Raji (cell line): ENCODE measurements around the gene ANKS4B.

ENCODE experiments used
- POLR2A ChIP-seq: IDR thresholded peaks from 2 replicates; pipeline ENCODE4 v1.6.1; 2011; ENCODE audit warnings: low read depth, low read length, control low read depth; ENCODE audit not compliant: insufficient read depth

Gene ANKS4B, protein sequence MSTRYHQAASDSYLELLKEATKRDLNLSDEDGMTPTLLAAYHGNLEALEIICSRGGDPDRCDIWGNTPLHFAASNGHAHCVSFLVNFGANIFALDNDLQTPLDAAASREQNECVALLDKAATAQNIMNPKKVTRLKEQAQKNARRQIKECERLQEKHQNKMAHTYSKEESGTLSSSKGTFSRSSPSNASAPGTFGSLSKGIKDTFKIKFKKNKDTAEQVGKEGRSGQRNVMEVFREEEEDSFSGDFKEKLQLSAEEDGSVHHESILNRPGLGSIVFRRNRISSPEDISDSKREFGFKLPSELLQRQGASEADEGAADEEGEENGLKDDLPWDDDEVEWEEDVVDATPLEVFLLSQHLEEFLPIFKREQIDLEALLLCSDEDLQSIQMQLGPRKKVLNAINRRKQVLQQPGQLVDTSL

DNA sequence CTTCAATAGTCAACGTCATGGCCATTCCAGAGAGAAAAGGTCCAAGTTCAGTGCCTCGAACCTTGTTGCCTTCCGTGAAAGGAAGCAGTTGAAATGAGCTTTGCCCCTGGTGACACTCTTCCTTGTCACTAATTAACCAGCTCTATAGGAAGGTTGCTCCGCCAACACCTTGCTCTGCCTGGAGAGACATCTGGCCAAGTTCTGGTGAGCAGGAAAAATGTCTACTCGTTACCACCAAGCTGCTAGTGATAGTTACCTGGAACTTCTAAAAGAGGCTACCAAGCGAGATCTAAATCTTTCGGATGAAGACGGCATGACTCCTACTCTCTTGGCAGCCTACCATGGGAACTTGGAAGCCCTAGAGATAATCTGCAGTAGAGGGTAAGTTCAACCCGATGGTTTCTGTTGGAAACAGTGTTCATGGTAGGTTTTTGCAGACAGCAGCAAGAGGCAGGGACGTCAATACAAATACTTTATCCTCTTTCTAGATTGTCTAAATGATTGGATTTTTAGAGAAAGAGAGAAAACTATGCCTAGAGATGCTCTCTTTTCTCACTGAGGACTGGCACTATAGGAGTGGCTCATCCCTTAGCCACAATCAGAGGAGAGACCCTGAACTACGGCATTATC is at the start of gene ANKS4B:
TSS of gene ANKS4B (plus strand) at position 179 of the 630 bp plus-strand sequence. CDS start at position 218, 39 bp downstream.
- TF ChIP-seq POLR2A: no peak

GRCh38 chr16:21183995-21184394 is 49.5 kb upstream of the ANKS4B start:
- TF ChIP-seq POLR2A: no peak

DNA sequence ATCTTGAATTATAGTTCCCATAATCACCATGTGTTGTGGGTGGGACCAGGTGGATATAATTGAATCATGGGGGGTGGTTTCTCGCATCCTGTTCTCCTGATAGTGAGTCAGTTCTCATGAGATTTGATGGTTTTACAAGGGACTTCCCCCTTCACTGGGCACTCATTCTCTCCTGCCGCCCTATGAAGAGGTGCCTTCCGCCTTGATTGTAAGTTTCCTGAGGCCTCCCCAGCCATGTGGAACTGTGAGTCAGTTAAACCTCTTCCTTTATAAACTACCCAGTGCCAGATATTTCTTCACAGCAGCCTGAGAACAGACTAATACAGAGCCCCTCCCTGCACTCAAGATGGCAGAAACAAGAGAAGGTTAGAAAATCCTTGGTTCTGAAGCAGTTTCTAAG is 48.7 kb upstream of the ANKS4B start:
- TF ChIP-seq POLR2A: no peak

DNA sequence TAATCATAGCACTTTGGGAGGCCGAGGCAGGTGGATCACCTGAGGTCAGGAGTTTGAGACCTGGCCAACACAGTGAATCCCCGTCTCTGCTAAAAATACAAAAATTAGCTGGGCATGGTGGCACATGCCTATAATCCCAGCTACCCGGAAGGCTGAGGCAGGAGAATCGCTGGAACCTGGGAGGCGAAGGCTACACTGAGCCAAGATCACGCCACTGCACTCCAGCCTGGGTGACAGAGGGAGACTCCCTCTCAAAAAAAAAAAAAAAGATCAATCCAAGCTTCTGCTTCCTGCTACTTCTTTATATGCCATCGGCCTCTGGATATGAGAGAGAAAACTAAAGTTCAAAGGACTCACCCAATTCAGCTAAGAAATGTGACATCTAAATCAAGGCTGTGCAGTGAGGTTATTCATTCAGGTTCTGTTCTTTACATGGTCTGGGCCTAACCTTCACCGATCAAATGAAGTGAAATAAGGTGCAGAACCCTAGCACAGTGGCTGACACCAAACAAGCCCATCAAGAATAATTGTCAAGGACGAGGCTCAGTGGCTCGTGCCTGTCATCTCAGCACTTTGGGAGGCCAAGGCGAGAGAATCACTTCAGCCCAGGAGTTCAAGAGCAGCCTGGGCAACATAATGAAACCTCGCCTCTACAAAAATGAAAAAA is 47.7 kb upstream of the ANKS4B start:
- TF ChIP-seq POLR2A: no peak

DNA sequence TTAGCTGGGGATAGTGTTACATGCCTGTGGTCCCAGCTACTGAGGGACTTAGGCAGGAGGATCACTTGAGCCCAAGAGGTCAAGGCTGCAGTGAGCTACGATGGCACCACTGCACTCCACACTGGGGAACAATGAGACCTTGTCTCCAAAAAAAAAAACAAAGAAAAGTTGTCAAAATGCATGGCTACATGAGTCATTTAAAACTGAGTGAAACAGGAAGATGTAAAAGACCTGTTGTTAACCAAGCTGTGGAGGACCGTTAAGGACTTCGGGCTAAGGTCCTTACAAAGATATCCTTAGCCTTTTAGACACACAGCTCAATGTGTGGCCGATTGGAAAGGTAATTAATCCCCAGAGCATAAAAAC is 47.2 kb upstream of the ANKS4B start:
- TF ChIP-seq POLR2A: no peak

DNA sequence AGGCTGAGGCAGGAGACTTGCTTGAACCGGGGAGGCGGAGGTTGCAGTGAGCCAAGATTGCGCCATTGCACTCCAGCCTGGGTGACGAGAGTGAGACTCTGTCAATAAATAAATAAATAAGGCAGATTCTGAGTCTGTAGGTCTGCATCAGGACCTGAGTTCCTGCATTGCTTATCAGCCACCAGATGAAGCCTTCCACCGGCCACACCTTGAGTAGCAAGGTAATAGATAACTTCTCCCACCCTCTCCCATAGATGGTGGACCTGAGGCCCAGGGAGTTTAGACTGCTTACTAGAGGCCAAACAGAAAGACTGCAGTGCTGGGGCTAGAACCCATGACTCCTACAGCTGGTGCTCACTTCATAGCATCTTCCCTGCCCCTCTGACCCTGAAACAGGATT is 44.2 kb upstream of the ANKS4B start:
- no peak for TF ChIP-seq POLR2A

GRCh38 chr16:21190013-21190412 is 43.5 kb upstream of the ANKS4B start:
- TF ChIP-seq POLR2A: no peak

GRCh38 chr16:21190599-21190998 is 42.9 kb upstream of the ANKS4B start:
- TF ChIP-seq POLR2A: no peak

DNA sequence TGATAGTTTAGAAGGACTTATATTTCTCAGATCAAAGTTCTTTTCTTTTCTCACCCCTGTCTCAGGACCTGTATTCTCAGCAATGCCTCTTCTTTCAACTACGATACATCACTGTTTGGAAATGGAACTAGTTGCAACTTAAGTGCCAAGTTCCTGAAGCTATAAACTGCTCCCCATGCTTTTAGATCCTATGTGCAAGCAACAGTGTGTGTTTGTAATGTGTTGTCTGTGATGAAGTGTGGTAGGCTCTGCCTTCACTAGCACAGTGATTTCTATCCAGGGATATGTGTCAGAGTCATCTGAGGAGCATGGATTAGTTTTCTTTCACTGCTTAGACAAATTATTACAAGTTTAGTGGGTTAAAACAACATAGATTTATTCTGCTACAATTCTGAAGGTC is 40.5 kb upstream of the ANKS4B start:
- TF ChIP-seq POLR2A: no peak

DNA sequence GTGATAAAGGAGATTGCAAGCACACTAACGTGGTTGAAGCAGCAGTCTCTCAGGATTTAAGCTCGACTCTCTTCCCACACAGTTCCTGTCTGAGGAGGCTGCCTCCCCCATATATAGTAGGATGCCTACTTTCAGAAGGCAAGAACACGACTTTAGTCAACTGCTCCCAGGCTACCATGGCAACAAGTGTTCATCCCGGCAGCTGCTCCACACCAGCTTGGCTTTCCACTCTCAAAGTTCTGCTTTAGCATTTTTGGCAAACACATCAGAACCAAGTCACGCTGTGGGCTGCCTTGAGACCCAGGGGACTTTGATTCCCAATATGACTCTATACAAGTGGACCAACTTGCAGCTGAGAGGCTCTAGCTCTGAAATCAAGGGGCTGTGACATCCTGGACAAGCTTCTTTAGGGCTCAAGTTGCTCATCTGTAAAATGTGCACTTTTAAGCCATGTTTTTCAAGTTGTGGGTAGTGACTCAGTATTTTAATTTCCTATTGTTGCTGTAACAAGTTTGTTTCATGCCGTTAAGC is 38.7 kb upstream of the ANKS4B start:
- TF ChIP-seq POLR2A: no peak

DNA sequence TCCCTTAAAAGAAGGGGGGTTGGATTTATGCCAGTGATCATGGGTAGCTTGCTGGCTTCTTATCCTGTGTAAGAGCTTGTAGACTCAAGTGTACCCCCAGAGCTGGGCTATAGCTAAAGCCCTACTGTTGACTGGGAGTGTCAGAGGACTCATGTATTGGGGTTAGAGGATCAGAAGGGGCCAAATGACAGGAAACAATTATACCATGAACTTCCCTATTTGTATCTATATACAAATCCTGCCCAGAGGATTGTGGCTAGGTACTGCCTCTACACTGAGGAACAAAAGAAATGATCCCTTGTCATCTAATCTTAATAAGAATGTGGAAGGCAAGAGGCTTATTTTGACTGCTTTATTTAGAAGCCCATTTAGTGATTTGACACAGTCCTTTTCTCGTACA is 36.4 kb upstream of the ANKS4B start:
- TF ChIP-seq POLR2A: no peak

GRCh38 chr16:21197621-21198020 is 35.9 kb upstream of the ANKS4B start:
- TF ChIP-seq POLR2A: no peak

GRCh38 chr16:21199607-21200218 is 33.8 kb upstream of the ANKS4B start:
- TF ChIP-seq POLR2A: no peak

DNA sequence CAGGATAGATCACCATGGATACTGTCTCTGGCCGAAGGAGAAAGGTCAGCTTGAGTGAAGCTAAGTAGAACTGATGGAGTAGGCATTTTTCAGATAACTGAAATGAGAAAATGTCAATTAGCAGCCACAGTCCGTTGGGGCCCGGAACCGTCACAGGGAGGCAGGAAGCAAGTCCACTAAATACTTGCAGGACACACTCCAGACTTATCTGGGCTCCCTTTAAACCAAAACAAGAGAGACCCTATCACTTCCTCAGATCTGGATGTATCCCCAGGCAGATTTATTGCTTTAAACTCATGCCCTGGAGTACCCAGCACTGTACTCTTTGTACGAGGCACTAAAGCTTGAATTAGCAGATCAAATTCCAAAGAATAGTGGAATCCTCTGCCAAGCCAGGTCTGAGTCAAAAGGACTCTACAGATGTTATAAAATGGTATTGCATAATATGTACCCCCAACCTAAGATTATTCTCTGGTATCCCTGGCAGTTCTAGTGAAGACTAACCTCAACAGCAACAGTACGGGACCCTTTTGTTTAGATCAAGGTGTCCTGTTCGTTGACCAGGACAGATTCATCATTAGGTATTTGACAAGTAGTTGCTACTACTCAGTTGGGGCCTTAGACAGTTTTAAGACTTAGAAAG is 30.2 kb upstream of the ANKS4B start:
- no peak for TF ChIP-seq POLR2A

DNA sequence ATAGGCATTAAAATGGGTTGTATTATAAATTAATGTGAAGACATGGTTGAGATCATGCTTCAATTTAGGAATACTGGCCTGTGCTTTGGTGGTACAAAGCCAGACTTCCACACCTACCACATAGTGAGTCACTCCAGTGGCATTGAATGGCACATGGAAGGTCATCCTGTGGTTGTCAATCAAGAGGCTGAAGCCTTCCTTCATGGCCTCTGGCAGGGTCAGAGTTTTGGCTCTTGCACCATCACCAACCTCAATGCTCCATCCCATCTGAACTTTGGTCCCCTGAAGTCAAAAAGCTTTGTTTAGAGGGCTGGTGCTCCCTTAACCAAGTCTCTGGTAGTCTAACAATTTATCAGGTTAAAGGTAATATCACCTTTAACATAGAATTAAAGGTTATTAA is 28.2 kb upstream of the ANKS4B start:
- TF ChIP-seq POLR2A: no peak
